ENCODE results near the gene GBGT1. TPM values are rescaled to one million over a fixed set of nuclear protein-coding genes. Genes with fewer than 3 reads are reported as not detected.

The GBGT1 gene
- total and polyA plus RNA-seq, 9 of the 15 experiments (the other 6 are each of a cell fraction or from before 2014, with no cell fraction given) = 0.55 to 25.8 (median 13.7) TPM

- Histone ChIP-seq H3K9ac (ENCODE audit: insufficient read depth in 1 of 2, low read depth in 2 of 2, low read length in 2 of 2) (peak overlapping the region in 1 of 2 experiments; percentile 85; a peak in 3 of 4 replicates), H3K9me1 (ENCODE audit: control insufficient read depth, insufficient read depth, low read length) (no peaks in the 10 kb centered on the region), H2AFZ (ENCODE audit: low read depth, low read length) (no peak overlapping the region), H3K4me2 (ENCODE audit: insufficient read depth, low read length) (no peak overlapping the region), H3K27me3 (ENCODE audit: control insufficient read depth in 2 of 2, insufficient read depth in 2 of 2, low read length in 2 of 2) (no peaks in the 10 kb centered on the region), H4K20me1 (replicated peaks; ENCODE audit: control insufficient read depth, insufficient read depth, low read length) (peaks cover 20% of the 10 kb centered on the region), H3K79me2 (ENCODE audit: control insufficient read depth, insufficient read depth, low read length) (peaks cover 81% of the 10 kb centered on the region), H3K27ac (ENCODE audit: extremely low read depth, low read depth, low read length) (0 out of 3 replicates have a peak overlapping the region, but pooled peaks have one; percentile 3), H3K4me1 (replicated peaks in 1 of 2; ENCODE audit: control insufficient read depth in 2 of 2, insufficient read depth in 2 of 2, low read length in 2 of 2) (peaks cover 34 to 81% of the 10 kb centered on the region in 2 experiments), H3K9me3 (replicated peaks; ENCODE audit: control insufficient read depth, insufficient read depth, low read depth, low read length) (no peaks in the 10 kb centered on the region), H3K36me3 (ENCODE audit: control insufficient read depth, insufficient read depth, low read length) (peaks cover 45% of the 10 kb centered on the region; the same call in 2 of the 3 replicates), H3K4me3 (no peak overlapping the region)
- CTCF ChIA-PET (ENCODE audit: low intra/inter-chr PET ratio) = no interaction called here
- no peak for DNase-seq (ENCODE audit: extremely low read depth in 1 of 4, low spot score in 3 of 4)
- FAIRE-seq = no peak
- in situ Hi-C loops (cut with MboI) (no loop called here), intact Hi-C loops (cut with micrococcal nuclease) (no loop called here)
- TF ChIP-seq IRF9 (tag; IDR thresholded peaks at IDR 0.05) (no peak), MLX (CRISPR knock-in tag; conservative IDR thresholded peaks at IDR 0.05) (no peak), POLR2G (IDR thresholded peaks at IDR 0.05; ENCODE audit: low read depth, low read length) (peak; percentile 37; the same call in 1 of the 2 replicates), E2F3 (CRISPR knock-in tag; IDR thresholded peaks at IDR 0.05) (no peak), SNAPC5 (CRISPR knock-in tag; IDR thresholded peaks at IDR 0.05) (no peak)
- TF ChIP-seq, protein P1, sequence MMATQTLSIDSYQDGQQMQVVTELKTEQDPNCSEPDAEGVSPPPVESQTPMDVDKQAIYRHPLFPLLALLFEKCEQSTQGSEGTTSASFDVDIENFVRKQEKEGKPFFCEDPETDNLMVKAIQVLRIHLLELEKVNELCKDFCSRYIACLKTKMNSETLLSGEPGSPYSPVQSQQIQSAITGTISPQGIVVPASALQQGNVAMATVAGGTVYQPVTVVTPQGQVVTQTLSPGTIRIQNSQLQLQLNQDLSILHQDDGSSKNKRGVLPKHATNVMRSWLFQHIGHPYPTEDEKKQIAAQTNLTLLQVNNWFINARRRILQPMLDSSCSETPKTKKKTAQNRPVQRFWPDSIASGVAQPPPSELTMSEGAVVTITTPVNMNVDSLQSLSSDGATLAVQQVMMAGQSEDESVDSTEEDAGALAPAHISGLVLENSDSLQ (IDR thresholded peaks at IDR 0.05) = peak; percentile 79
- TF ChIP-seq, protein P2, sequence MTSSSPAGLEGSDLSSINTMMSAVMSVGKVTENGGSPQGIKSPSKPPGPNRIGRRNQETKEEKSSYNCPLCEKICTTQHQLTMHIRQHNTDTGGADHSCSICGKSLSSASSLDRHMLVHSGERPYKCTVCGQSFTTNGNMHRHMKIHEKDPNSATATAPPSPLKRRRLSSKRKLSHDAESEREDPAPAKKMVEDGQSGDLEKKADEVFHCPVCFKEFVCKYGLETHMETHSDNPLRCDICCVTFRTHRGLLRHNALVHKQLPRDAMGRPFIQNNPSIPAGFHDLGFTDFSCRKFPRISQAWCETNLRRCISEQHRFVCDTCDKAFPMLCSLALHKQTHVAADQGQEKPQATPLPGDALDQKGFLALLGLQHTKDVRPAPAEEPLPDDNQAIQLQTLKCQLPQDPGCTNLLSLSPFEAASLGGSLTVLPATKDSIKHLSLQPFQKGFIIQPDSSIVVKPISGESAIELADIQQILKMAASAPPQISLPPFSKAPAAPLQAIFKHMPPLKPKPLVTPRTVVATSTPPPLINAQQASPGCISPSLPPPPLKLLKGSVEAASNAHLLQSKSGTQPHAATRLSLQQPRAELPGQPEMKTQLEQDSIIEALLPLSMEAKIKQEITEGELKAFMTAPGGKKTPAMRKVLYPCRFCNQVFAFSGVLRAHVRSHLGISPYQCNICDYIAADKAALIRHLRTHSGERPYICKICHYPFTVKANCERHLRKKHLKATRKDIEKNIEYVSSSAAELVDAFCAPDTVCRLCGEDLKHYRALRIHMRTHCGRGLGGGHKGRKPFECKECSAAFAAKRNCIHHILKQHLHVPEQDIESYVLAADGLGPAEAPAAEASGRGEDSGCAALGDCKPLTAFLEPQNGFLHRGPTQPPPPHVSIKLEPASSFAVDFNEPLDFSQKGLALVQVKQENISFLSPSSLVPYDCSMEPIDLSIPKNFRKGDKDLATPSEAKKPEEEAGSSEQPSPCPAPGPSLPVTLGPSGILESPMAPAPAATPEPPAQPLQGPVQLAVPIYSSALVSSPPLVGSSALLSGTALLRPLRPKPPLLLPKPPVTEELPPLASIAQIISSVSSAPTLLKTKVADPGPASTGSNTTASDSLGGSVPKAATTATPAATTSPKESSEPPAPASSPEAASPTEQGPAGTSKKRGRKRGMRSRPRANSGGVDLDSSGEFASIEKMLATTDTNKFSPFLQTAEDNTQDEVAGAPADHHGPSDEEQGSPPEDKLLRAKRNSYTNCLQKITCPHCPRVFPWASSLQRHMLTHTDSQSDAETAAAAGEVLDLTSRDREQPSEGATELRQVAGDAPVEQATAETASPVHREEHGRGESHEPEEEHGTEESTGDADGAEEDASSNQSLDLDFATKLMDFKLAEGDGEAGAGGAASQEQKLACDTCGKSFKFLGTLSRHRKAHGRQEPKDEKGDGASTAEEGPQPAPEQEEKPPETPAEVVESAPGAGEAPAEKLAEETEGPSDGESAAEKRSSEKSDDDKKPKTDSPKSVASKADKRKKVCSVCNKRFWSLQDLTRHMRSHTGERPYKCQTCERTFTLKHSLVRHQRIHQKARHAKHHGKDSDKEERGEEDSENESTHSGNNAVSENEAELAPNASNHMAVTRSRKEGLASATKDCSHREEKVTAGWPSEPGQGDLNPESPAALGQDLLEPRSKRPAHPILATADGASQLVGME (CRISPR knock-in tag; IDR thresholded peaks at IDR 0.05) = no peak
- no TSS peak for BruUV-seq (replicated peaks)
- POLR2A ChIA-PET = interaction anchor here (0.6 to 1.7 kb wide), 8 partner anchors 9 to 269 kb away, joined by 3 to 7 read pairs (median 4); partner anchors contain the start of gene GTF3C5
- ATAC-seq = no peak
- WGBS (ENCODE audit: insufficient coverage, low coverage, missing lambda C conversion rate) = 87% methylated on average over 17 of the region's 19 CpGs
These were observed 48.7 kb downstream of the GBGT1 start for GRCh38 chr9:133114886-133115603.

Measured in K562 (cell line).